HEK293T (cell line): ENCODE measurements around the gene LIPA.

Source experiments
- CTCF ChIA-PET: fragments of 350-600 bp; formaldehyde crosslinking; extraction: SDS; loops from one replicate; lab custom pipeline; 2021; ENCODE audit warnings: antibody characterized with exemption, inconsistent platforms; lab: Yijun Ruan, JAX
- POLR2A ChIA-PET: fragments of 350-600 bp; formaldehyde crosslinking; extraction: SDS; loops from one replicate; lab custom pipeline; 2020; ENCODE audit warnings: antibody characterized with exemption, inconsistent platforms; lab: Yijun Ruan, JAX
- DNase-seq: peaks from one replicate; pipeline ENCODE4 v3.0.0; 2012; ENCODE audit warnings: mixed read lengths; ENCODE audit errors: extremely low spot score
- ARNT ChIP-seq: fragments of 450-650 bp; IDR thresholded peaks from 2 replicates; pipeline ENCODE4 v1.6.1; 2017; ENCODE audit warnings: mild to moderate bottlenecking
- BHLHE40 ChIP-seq: fragments of 450-650 bp; IDR thresholded peaks from 2 replicates; pipeline ENCODE4 v1.6.1; 2016; ENCODE audit warnings: mild to moderate bottlenecking, moderate library complexity, borderline replicate concordance
- CTBP1 ChIP-seq: fragments of 450-650 bp; IDR thresholded peaks from 2 replicates; pipeline ENCODE4 v1.6.1; 2016; ENCODE audit warnings: borderline replicate concordance
- ELF4 ChIP-seq: fragments of 450-650 bp; IDR thresholded peaks from 2 replicates; pipeline ENCODE4 v1.6.1; 2017; ENCODE audit warnings: antibody characterized with exemption
- FOXA1 ChIP-seq: fragments of 450-650 bp; IDR thresholded peaks from 2 replicates; pipeline ENCODE4 v1.6.1; 2016; ENCODE audit warnings: mild to moderate bottlenecking
- FOXK2 ChIP-seq: fragments of 450-650 bp; IDR thresholded peaks from 2 replicates; pipeline ENCODE4 v1.6.1; 2016; ENCODE audit warnings: mild to moderate bottlenecking
- FOXM1 ChIP-seq: fragments of 450-650 bp; IDR thresholded peaks from 2 replicates; pipeline ENCODE4 v1.6.1; 2017; ENCODE audit warnings: mild to moderate bottlenecking, borderline replicate concordance
- HDGF ChIP-seq: fragments of 450-650 bp; IDR thresholded peaks from 2 replicates; pipeline ENCODE4 v1.6.1; 2017; ENCODE audit warnings: antibody characterized with exemption, borderline replicate concordance
- L3MBTL2 ChIP-seq: fragments of 450-650 bp; conservative IDR thresholded peaks from 2 replicates; pipeline ENCODE4 v1.6.1; 2016; ENCODE audit warnings: mild to moderate bottlenecking
- LEF1 ChIP-seq: fragments of 450-650 bp; IDR thresholded peaks from 2 replicates; pipeline ENCODE4 v1.6.1; 2017; ENCODE audit warnings: mild to moderate bottlenecking, borderline replicate concordance
- NFRKB ChIP-seq: fragments of 450-650 bp; IDR thresholded peaks from 2 replicates; pipeline ENCODE4 v1.6.1; 2016; ENCODE audit warnings: mild to moderate bottlenecking, moderate library complexity
- SP1 ChIP-seq: fragments of 450-650 bp; IDR thresholded peaks from 2 replicates; pipeline ENCODE4 v1.6.1; 2017
- SUZ12 ChIP-seq: fragments of 450-650 bp; IDR thresholded peaks from 2 replicates; pipeline ENCODE4 v1.6.1; 2016; ENCODE audit warnings: mild to moderate bottlenecking
- TARDBP ChIP-seq: fragments of 450-650 bp; IDR thresholded peaks from 2 replicates; pipeline ENCODE4 v1.6.1; 2016
- ZNF384 ChIP-seq: fragments of 450-650 bp; IDR thresholded peaks from 2 replicates; pipeline ENCODE4 v1.6.1; 2016
- TF ChIP-seq, protein P1 (sequence below): fragments of 450-650 bp; IDR thresholded peaks from 2 replicates; pipeline ENCODE4 v1.6.1; 2016

Gene LIPA

DNA sequence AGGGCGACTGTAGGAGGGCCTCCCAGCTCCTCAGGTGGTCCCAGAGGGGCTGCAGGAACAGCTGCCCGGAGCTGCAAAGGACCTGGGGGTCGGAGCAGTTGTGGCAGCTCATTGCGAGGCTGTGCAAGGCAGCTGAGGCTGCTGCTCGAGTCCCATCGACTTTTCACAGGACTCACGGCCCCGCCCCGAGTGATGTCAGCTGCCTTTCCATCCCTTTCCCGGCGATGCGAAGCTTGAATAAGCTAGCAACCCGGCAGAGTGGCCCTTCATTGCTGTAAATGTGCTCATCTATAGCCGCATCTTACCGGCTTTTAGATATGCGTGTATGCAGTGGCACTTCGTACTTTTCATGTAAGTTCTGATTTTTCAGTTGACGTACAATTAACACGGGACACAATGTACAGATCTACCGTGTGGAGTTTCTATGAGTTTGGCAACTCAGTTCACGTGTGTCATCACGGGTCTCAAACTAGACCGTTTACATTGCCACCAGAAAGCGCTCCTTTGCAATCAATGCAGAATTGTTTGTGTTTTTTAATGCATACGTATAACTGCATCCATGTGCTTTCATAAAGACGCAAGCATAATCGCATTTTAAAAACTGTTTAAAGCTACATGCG is 44.3 kb downstream of the LIPA start, which contains the start of gene CH25H:
Gene CH25H (minus strand): TSS at position 137 of the 620 bp plus-strand sequence. CDS start 25 bp downstream, at position 112.
- ChIA-PET CTCF (interaction anchor here (1.1 to 1.7 kb wide), 6 partner anchors 11 to 275 kb away, joined by 3 to 7 read pairs (median 4); no protein-coding TSS in a partner anchor), POLR2A (interaction anchor here (0.7 kb wide), 1 partner anchor 217 kb away, joined by 3 read pairs; no protein-coding TSS in a partner anchor)
- DNase-seq: peak; percentile 59

DNA sequence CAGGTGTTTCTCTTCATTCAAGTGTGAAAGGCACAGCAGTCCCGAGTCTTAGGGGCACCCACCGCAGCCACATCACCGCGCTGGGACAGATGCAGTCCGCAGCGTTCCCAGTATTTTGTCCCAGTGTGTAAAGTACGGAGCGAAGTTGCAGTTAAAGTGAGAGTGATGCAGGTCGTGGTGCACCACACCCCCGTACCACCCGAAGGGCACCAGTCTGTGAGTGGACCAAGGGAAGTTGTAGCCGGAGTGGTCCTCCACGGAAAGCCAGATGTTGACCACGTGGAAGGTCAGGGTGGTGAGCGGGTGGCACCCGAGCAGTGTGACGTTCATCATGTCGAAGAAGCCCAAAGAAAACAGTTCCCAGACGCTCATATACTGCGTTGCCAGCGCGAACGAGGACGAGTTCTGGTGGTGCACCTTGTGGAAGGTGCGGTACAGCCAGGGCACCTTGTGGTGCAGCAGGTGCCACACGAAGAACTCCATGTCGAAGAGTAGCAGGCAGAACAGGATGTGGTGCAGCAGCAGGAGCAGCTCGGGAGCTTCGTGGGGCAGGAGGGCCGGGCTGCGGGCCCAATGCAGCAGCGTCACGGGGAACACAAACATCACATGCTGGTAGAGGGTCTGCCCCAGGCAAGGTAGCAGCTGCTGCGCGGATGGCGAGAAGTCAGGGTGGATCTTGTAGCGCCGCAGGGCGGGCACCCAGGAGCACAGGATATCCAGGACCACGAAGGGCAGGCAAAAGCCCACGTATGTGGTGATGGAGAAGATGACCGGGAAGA is 45.0 kb downstream of the LIPA start:
- CTCF ChIA-PET: interaction anchor here (1.1 to 1.6 kb wide), 3 partner anchors 172 to 274 kb away, joined by 4 to 5 read pairs (median 4); no protein-coding TSS in a partner anchor

More for the DNA sequence above, 44.3 kb downstream of the LIPA start, which contains the start of gene CH25H:
- no peak for TF ChIP-seq FOXM1
- peak; percentile 55 for TF ChIP-seq L3MBTL2

DNA sequence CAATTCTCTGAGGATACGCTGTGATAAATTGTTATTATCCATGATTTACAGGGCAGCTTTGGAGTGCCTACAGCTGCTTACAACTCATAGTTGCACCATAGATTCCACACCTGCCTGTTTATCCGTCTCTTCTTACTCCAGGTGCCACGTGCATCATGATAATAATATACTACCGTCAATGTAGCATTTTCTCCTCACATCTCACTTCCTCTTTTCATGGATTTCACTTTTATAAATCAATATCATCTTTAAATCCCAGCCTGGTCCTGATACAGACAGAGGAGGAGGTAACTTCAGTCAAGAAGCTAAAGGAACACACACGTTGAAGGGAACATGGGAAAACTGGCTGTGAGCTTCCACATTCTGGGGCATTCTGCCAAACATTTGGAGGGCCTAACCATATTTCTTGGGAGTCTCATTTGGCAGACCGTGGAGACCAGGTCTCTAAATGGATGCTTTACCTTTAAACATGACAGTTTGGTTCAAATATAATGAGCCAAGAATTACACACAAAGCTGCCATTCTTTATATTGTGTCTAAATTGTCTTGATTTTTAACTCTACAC is 46.9 kb downstream of the LIPA start:
- ChIA-PET POLR2A (no interaction called here), CTCF (interaction anchor here (1.3 kb wide), 1 partner anchor 9 kb away, joined by 5 read pairs; no protein-coding TSS in a partner anchor)
- no peak for DNase-seq
- TF ChIP-seq SP1 (no peak), ZNF384 (no peak), FOXM1 (no peak), BHLHE40 (no peak), FOXA1 (no peak), LEF1 (no peak), HDGF (no peak), L3MBTL2 (no peak), ELF4 (no peak), FOXK2 (no peak), SUZ12 (no peak), TARDBP (no peak), ARNT (no peak), CTBP1 (no peak), NFRKB (no peak)
- TF ChIP-seq, protein P1, sequence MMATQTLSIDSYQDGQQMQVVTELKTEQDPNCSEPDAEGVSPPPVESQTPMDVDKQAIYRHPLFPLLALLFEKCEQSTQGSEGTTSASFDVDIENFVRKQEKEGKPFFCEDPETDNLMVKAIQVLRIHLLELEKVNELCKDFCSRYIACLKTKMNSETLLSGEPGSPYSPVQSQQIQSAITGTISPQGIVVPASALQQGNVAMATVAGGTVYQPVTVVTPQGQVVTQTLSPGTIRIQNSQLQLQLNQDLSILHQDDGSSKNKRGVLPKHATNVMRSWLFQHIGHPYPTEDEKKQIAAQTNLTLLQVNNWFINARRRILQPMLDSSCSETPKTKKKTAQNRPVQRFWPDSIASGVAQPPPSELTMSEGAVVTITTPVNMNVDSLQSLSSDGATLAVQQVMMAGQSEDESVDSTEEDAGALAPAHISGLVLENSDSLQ: no peak

More for the DNA sequence above, 45.0 kb downstream of the LIPA start:
- TF ChIP-seq L3MBTL2 (no peak), SP1 (no peak), ARNT (no peak), FOXM1 (no peak), CTBP1 (no peak), LEF1 (no peak)
- POLR2A ChIA-PET: no interaction called here
- no peak for DNase-seq

DNA sequence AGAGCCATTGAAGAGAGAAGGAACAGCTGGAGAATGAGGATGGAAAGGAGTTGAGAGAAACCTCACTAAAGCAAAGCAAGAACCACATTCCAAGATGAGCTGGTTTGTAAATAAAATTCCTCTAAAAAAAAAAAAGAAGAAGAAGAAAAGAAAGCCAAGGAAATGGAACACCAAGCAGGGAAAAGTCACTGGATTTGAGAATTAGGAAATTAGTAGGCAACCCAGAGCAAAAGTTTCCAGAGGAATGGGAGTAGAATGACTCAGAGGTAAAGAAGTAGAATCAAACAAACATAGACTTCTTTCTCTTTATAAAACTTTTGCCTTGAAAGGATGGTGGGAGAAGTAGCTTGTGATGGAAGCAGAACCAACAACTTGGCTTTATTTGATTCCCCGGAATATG is 48.3 kb downstream of the LIPA start:
- CTCF ChIA-PET: interaction anchor here (1.3 kb wide), 1 partner anchor 11 kb away, joined by 5 read pairs; no protein-coding TSS in a partner anchor
- TF ChIP-seq ARNT: no peak
- TF ChIP-seq ZNF384: no peak
- TF ChIP-seq L3MBTL2: no peak
- no peak for TF ChIP-seq FOXK2
- TF ChIP-seq FOXM1: no peak
- no peak for TF ChIP-seq TARDBP
- POLR2A ChIA-PET: no interaction called here
- DNase-seq: no peak

DNA sequence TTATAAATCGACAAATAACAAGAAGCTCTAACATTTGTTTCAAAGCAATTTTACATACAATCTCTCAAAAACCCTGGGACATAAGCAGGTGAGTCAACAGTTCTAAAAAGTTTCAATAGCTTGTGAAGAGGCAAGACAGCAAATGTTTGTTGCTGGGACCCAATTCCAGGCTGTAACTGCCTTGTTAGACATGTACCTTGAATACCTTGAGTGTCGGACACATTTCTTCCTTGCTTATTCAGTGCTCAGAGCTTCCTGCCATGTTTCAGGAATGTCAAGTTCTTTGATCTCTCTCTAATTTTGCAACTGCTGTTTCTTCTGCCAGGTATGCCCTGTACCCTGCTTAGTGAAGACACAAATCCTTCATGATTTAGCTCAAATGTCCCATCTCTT is 49.5 kb downstream of the LIPA start:
- POLR2A ChIA-PET: no interaction called here
- no peak for TF ChIP-seq HDGF
- no peak for TF ChIP-seq FOXA1
- no peak for TF ChIP-seq FOXK2
- no peak for TF ChIP-seq ZNF384
- no peak for TF ChIP-seq LEF1
- no peak for TF ChIP-seq SP1
- no peak for TF ChIP-seq ELF4
- TF ChIP-seq FOXM1: no peak
- no peak for TF ChIP-seq TARDBP
- TF ChIP-seq BHLHE40: no peak
- TF ChIP-seq CTBP1: no peak
- no peak for TF ChIP-seq ARNT
- TF ChIP-seq NFRKB: no peak
- TF ChIP-seq, protein P1: no peak
- DNase-seq: no peak
- CTCF ChIA-PET: no interaction called here

DNA sequence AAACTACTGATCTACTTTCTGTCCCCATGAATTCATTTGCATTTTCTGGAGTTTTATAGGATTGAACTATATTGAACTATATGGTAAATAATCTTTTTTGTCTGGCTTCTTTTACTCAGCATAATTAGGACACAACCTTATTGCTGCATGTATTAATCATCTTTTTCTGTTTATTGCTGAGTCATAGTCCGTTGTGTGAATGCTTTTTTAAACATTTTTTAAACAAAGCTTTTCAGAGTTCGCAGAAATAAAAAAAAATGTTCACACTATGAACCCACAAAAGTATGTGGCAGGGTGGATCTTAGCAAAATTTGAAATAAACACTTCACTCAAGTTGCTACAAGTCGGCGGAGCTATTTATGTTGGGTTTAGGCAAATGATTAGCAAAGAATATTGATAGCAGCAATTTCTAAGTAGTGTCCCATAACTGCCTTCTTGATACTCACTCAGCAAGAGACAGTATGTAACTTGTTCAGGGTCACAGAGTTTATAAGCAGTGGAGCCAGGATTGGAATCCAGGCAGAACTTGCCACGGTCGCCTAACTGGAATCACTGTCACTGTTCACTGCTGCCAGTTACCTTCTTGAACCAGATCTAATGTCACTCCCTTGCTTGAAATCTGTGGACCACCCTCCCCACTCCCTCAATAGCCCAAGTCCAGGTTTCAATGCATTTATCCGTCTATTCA is 50.1 kb downstream of the LIPA start:
- ChIA-PET POLR2A (no interaction called here), CTCF (no interaction called here)
- DNase-seq: no peak

More for the DNA sequence above, 50.1 kb downstream of the LIPA start:
- TF ChIP-seq SP1 (no peak), SUZ12 (no peak), ZNF384 (no peak), FOXK2 (no peak), NFRKB (no peak), BHLHE40 (no peak), HDGF (no peak), FOXA1 (no peak)
